Measurements from ENCODE around the gene CAMSAP1. TPM values are rescaled to one million over a fixed set of nuclear protein-coding genes. Genes with fewer than 3 reads are reported as not detected.

CAMSAP1 gene
- total RNA-seq, 1 donor from 2014 or later: 34.8 TPM

DNA sequence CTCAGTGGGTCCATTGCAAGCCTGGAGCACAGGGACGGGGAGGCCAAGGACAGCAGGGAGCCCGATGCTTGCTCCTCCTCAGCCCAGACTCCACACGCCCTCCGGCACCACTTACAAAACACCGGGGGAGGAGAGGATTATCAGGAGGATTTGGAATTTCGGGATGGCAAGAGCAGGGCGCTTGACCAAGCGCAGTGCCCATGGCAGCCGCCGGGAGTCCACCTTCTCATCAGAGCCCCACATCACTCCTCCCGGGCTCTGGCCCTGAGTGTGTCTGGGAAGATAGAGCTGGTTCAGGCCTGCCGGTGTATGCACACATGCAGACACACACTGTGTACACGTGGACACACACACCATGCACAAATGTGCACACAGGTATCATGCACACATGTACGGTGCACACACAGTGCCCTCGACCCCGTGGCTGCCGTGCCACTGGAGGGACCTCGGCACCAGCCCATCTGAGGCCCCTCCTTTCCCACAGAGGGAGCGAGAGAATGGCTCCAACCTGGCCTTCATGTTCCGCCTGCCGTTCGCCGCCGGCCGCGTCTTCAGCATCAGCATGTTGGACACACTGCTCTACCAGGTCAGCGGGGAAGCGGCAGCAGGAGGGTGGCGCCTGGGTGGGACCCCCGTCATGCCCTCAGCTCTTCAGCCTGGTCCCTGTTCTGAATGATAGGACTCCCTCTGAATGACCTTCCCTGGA lies 123.7 kb downstream of the CAMSAP1 start:
- Histone ChIP-seq H3K79me2 (ENCODE audit: insufficient read depth, low read length) (no peaks in the 10 kb centered on the region), H3K27me3 (ENCODE audit: insufficient read depth, low read length) (no peaks in the 10 kb centered on the region), H3K4me2 (ENCODE audit: low read length) (no peak overlapping the region), H3K4me3 (ENCODE audit: insufficient read depth, low read depth, low read length) (no peak overlapping the region), H2AFZ (ENCODE audit: low read depth, low read length) (no peak overlapping the region), H3K9me3 (ENCODE audit: insufficient read depth, low read depth, low read length) (no peaks in the 10 kb centered on the region), H3K9ac (ENCODE audit: low read length) (no peak overlapping the region), H3K4me1 (ENCODE audit: insufficient read depth, low read length) (no peaks in the 10 kb centered on the region), H3K36me3 (ENCODE audit: insufficient read depth, low read length) (no peaks in the 10 kb centered on the region), H3K27ac (ENCODE audit: low read depth, low read length) (no peak overlapping the region), H4K20me1 (ENCODE audit: insufficient read depth, low read length) (no peaks in the 10 kb centered on the region)
- DNase-seq (ENCODE audit: low read depth) (no peak), FAIRE-seq (no peak)
- no peak overlapping the region for H3K4me3 Mint-ChIP-seq (ENCODE audit: unreplicated experiment)
- no peaks in the 10 kb centered on the region for H3K4me1 Mint-ChIP-seq (ENCODE audit: low read depth, unreplicated experiment)
- no peak overlapping the region for H3K27ac Mint-ChIP-seq (ENCODE audit: unreplicated experiment)
- H3K36me3 Mint-ChIP-seq (ENCODE audit: low read depth, unreplicated experiment): no peaks in the 10 kb centered on the region
- TF ChIP-seq EZH2 (IDR thresholded peaks at IDR 0.05; ENCODE audit: insufficient read depth, low read length): no peak
- TF ChIP-seq, protein P1, sequence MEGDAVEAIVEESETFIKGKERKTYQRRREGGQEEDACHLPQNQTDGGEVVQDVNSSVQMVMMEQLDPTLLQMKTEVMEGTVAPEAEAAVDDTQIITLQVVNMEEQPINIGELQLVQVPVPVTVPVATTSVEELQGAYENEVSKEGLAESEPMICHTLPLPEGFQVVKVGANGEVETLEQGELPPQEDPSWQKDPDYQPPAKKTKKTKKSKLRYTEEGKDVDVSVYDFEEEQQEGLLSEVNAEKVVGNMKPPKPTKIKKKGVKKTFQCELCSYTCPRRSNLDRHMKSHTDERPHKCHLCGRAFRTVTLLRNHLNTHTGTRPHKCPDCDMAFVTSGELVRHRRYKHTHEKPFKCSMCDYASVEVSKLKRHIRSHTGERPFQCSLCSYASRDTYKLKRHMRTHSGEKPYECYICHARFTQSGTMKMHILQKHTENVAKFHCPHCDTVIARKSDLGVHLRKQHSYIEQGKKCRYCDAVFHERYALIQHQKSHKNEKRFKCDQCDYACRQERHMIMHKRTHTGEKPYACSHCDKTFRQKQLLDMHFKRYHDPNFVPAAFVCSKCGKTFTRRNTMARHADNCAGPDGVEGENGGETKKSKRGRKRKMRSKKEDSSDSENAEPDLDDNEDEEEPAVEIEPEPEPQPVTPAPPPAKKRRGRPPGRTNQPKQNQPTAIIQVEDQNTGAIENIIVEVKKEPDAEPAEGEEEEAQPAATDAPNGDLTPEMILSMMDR (IDR thresholded peaks at IDR 0.05; ENCODE audit: insufficient read depth, low read depth, low read length): no peak
- peaks cover 36% of the 10 kb centered on the region for H3K27me3 Mint-ChIP-seq (ENCODE audit: low read depth, unreplicated experiment)
- no peaks in the 10 kb centered on the region for H3K9me3 Mint-ChIP-seq (ENCODE audit: unreplicated experiment)

DNA sequence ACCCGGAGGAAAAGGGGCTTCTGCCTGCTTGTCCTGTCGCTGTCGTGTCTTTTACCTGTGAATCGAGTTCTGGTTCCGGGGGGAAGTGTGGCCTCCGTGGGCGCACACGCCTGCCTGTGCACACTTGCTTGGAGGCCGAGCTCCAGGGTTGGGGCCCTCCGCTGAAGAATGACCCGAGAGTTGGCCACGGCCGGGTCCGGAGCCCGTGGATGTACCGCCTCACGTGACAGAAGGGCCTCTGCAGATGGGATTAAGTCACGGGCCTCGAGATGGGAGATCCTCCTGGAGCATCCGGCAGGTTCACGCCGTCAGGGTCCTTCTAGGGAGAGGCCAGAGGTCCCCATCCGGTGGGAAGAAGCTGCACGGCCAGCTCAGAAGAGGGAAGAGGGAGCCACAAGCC lies 124.4 kb downstream of the CAMSAP1 start:
- H3K4me3 Mint-ChIP-seq (ENCODE audit: unreplicated experiment): no peak overlapping the region
- no peak overlapping the region for H3K27ac Mint-ChIP-seq (ENCODE audit: unreplicated experiment)
- Histone ChIP-seq H2AFZ (ENCODE audit: low read depth, low read length) (no peak overlapping the region), H3K27ac (ENCODE audit: low read depth, low read length) (no peak overlapping the region), H3K36me3 (ENCODE audit: insufficient read depth, low read length) (no peaks in the 10 kb centered on the region), H3K4me1 (ENCODE audit: insufficient read depth, low read length) (no peaks in the 10 kb centered on the region), H4K20me1 (ENCODE audit: insufficient read depth, low read length) (no peaks in the 10 kb centered on the region), H3K4me3 (ENCODE audit: insufficient read depth, low read depth, low read length) (no peak overlapping the region), H3K9ac (ENCODE audit: low read length) (no peak overlapping the region), H3K9me3 (ENCODE audit: insufficient read depth, low read depth, low read length) (no peaks in the 10 kb centered on the region), H3K27me3 (ENCODE audit: insufficient read depth, low read length) (no peaks in the 10 kb centered on the region), H3K79me2 (ENCODE audit: insufficient read depth, low read length) (no peaks in the 10 kb centered on the region), H3K4me2 (ENCODE audit: low read length) (no peak overlapping the region)
- DNase-seq (ENCODE audit: low read depth) (no peak), FAIRE-seq (no peak)
- no peaks in the 10 kb centered on the region for H3K36me3 Mint-ChIP-seq (ENCODE audit: low read depth, unreplicated experiment)
- no peaks in the 10 kb centered on the region for H3K9me3 Mint-ChIP-seq (ENCODE audit: unreplicated experiment)
- TF ChIP-seq, protein P1 (IDR thresholded peaks at IDR 0.05; ENCODE audit: insufficient read depth, low read depth, low read length): no peak
- no peak for TF ChIP-seq EZH2 (IDR thresholded peaks at IDR 0.05; ENCODE audit: insufficient read depth, low read length)
- peaks cover 36% of the 10 kb centered on the region for H3K27me3 Mint-ChIP-seq (ENCODE audit: low read depth, unreplicated experiment)
- no peaks in the 10 kb centered on the region for H3K4me1 Mint-ChIP-seq (ENCODE audit: low read depth, unreplicated experiment)

DNA sequence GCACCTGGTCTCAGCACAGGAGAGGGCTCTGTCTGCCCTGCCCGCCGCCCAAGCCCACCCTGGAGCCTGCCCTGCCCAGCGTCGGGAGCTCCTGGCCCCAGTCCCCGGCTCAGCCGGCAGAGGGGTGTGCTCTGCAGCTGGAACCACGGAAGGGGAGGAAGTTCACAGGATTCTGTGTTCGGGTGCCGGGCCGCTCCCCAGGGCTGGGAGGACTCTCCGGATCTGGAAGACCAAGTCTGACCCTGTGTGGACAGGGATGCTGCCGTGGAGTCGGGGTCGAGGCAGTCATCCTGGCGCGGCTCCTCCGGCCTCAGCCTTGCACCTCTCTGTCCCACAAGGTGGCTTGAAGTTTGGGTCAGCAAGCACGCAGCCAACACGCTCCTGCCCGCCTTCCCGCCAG lies 126.7 kb downstream of the CAMSAP1 start:
- Histone ChIP-seq H3K4me2 (ENCODE audit: low read length) (no peak overlapping the region), H2AFZ (ENCODE audit: low read depth, low read length) (no peak overlapping the region), H3K79me2 (ENCODE audit: insufficient read depth, low read length) (no peaks in the 10 kb centered on the region), H3K9ac (ENCODE audit: low read length) (no peak overlapping the region), H4K20me1 (ENCODE audit: insufficient read depth, low read length) (no peaks in the 10 kb centered on the region), H3K4me3 (ENCODE audit: insufficient read depth, low read depth, low read length) (no peak overlapping the region), H3K27me3 (ENCODE audit: insufficient read depth, low read length) (no peaks in the 10 kb centered on the region), H3K4me1 (ENCODE audit: insufficient read depth, low read length) (no peaks in the 10 kb centered on the region), H3K9me3 (ENCODE audit: insufficient read depth, low read depth, low read length) (no peaks in the 10 kb centered on the region), H3K27ac (ENCODE audit: low read depth, low read length) (no peak overlapping the region), H3K36me3 (ENCODE audit: insufficient read depth, low read length) (no peaks in the 10 kb centered on the region)
- Mint-ChIP-seq H3K4me1 (ENCODE audit: low read depth, unreplicated experiment) (no peaks in the 10 kb centered on the region), H3K9me3 (ENCODE audit: unreplicated experiment) (no peaks in the 10 kb centered on the region), H3K4me3 (ENCODE audit: unreplicated experiment) (no peak overlapping the region), H3K27me3 (ENCODE audit: low read depth, unreplicated experiment) (peaks cover 44% of the 10 kb centered on the region), H3K36me3 (ENCODE audit: low read depth, unreplicated experiment) (no peaks in the 10 kb centered on the region), H3K27ac (ENCODE audit: unreplicated experiment) (no peak overlapping the region)
- no peak for TF ChIP-seq EZH2 (IDR thresholded peaks at IDR 0.05; ENCODE audit: insufficient read depth, low read length)
- TF ChIP-seq, protein P1 (IDR thresholded peaks at IDR 0.05; ENCODE audit: insufficient read depth, low read depth, low read length): no peak
- FAIRE-seq (no peak), DNase-seq (ENCODE audit: low read depth) (no peak)
